GM12891 (cell line): ENCODE data around the gene RIPK1. TPM values are rescaled to one million over a fixed set of nuclear protein-coding genes. Genes with fewer than 3 reads are reported as not detected.
"Not testable (repeated sequence)": the region's sequence is repeated elsewhere in the genome, so short reads cannot be mapped to it uniquely, and the experiment has no call there.

Source experiments
- DNase-seq: peaks from one replicate; pipeline ENCODE4 v3.0.0; 2011; ENCODE audit warnings: low spot score; ENCODE audit not compliant: insufficient read length
- FAIRE-seq: peaks from 2 replicates; lab custom pipeline; 2011; peaks lifted over from hg19 to GRCh38; lab: Jason Lieb, UNC
- PAX5 ChIP-seq: IDR thresholded peaks from 2 replicates; pipeline ENCODE4 v1.6.1; 2011; ENCODE audit warnings: low read length, moderate library complexity, mild to moderate bottlenecking; ENCODE audit not compliant: insufficient read depth, severe bottlenecking
- POLR2A ChIP-seq: IDR thresholded peaks from 2 replicates; pipeline ENCODE4 v1.6.1; 2011; ENCODE audit warnings: low read depth, low read length, control low read depth
- POLR2AphosphoS5 ChIP-seq: IDR thresholded peaks from 2 replicates; pipeline ENCODE4 v1.6.1; 2011; ENCODE audit warnings: low read depth, low read length, control low read depth
- POU2F2 ChIP-seq: IDR thresholded peaks from 2 replicates; pipeline ENCODE4 v1.6.1; 2011; ENCODE audit warnings: low read depth, mild to moderate bottlenecking, control low read depth, low read length, moderate library complexity
- SPI1 ChIP-seq: IDR thresholded peaks from 2 replicates; pipeline ENCODE4 v1.6.1; 2011; ENCODE audit warnings: low read depth, low read length, control low read depth
- TAF1 ChIP-seq: IDR thresholded peaks from 2 replicates; pipeline ENCODE4 v1.6.1; 2011; ENCODE audit warnings: low read depth, low read length, control low read depth
- polyA plus RNA-seq: library from polyadenylated mRNA; unstranded; fragments of >200 nt; gene quantifications from one replicate; pipeline ENCODE4 v1.2.1, GENCODE V29; 2012; ENCODE audit warnings: low read depth, missing spikeins, inconsistent platforms; ENCODE audit not compliant: missing spikeins

RIPK1 gene
- 3.0 TPM for polyA plus RNA-seq

DNA sequence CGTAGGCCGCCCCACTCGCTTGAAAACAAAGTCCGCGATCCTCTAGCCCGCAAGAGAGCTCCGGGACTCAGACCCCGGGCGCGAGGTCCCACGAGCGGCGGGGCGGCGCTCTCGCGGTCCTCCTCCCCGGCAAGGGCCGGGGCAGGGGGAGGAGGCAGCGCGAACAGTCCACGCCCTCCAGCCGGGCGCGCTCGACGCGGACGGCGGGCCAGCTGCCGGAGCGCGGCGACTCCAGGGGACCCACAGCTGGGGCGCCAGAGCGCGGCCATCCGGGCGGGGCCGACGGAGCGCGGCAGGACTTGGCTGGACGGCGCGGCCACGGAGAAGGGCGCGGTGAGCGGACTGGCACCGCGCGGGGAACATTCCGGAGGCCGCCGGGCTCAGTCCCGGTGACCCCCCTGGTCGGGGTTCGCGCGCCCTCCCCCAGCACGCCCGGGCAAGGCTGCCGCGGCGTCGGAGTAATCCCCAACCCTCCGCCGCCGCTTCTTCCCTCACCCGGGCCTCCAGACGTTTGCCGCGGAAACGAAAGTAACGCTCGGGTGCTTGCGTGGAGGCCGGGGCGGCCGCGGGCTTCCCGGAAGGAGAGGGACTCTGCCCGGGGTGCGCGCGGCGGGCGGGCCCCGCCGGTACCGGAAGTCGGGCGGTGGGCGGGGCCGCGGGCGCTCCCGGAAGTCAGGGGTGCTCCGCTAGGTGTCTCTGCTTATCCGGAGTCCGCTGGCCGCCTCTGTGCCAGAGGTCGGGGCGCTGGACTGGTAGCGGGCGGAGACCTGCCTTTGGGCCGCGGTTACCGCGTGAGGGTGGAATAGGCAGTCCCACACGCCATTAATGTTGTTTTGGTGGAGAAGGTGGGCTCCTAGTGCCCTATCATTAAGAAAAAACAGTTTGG is at the start of gene RIPK1:
Gene RIPK1 (plus strand): TSS at position 166 of the 886 bp plus-strand sequence. CDS start 8,330 bp downstream, outside the sequence.
- TF ChIP-seq POU2F2 (peak; percentile 28; the same call in 1 of the 2 replicates), POLR2AphosphoS5 (peak; percentile 71; the same call in 1 of the 2 replicates), PAX5 (peak; percentile 95), SPI1 (no peak), TAF1 (peak; percentile 62), POLR2A (peak; percentile 88)
- DNase-seq (peak; percentile 93), FAIRE-seq (peak; percentile 67)

DNA sequence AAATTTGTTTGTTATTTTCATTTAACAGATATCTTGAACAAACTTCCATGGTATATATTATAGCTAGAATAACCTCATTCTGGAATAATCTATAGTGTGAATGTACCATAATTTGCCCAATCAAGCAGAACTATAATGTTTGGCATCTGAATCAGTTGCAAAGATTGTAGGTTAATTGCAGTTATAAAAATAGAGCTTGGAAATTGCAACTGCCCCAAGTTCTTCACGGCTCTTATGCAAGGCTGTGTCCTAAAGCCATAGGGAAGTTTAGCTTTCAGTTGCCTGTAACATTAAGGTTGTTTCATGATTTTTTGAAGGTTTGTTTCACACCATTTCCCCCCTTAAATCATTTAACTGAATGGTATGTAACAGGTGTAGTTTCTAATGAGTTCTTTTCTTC is 49.2 kb upstream of the RIPK1 start:
- DNase-seq (no peak), FAIRE-seq (no peak)
- TF ChIP-seq TAF1 (no peak), PAX5 (no peak), SPI1 (no peak)

- FAIRE-seq: no peak
- TF ChIP-seq POU2F2 (no peak), PAX5 (no peak), POLR2A (no peak), POLR2AphosphoS5 (no peak), SPI1 (no peak), TAF1 (no peak)
Measured at GRCh38 chr6:3019749-3020320, 48.5 kb upstream of the RIPK1 start.

DNA sequence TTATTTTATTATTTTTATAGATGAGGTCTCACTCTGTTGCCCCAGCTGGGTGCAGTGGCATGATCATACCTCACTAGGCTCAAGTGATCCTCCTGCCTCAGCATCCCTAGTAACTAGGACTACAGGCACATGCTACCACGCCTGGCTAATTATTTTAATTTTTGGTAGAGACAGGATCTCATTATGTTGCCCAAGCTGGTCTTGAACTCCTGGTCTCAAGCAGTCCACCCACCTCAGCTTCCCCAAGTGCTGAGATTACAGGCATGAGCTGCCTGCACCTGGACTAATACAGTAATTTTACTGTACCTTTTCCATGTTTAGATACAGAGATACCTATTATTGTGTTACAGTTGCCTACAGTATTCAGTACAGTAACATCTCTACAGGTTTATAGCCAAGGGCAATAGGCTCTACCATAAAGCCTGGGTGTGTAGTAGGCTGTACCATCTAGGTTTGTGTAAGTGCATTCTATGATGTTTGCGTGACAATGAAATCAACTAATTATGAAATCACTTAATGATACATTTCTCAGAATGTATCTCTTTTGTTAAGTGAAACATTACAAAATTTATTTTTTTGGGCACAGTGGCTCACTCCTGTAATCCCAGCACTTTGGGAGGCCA is 47.2 kb upstream of the RIPK1 start:
- not testable (repeated sequence) for FAIRE-seq, DNase-seq

More at GRCh38 chr6:3019749-3020320, 48.5 kb upstream of the RIPK1 start:
- no peak for DNase-seq

- TF ChIP-seq POLR2AphosphoS5: no peak
- TF ChIP-seq SPI1: peak; percentile 37; the same call in 1 of the 2 replicates
- FAIRE-seq (no peak), DNase-seq (no peak)
Measured at GRCh38 chr6:3022765-3023662, 45.3 kb upstream of the RIPK1 start.

GRCh38 chr6:3023663-3024483 is 44.4 kb upstream of the RIPK1 start:
- TF ChIP-seq SPI1 (peak; percentile 55), POLR2A (peak; percentile 35; the same call in 1 of the 2 replicates), POLR2AphosphoS5 (peak; percentile 31; the same call in 1 of the 2 replicates), PAX5 (no peak), TAF1 (no peak)
- FAIRE-seq (peak; percentile 73), DNase-seq (peak; percentile 69)

DNA sequence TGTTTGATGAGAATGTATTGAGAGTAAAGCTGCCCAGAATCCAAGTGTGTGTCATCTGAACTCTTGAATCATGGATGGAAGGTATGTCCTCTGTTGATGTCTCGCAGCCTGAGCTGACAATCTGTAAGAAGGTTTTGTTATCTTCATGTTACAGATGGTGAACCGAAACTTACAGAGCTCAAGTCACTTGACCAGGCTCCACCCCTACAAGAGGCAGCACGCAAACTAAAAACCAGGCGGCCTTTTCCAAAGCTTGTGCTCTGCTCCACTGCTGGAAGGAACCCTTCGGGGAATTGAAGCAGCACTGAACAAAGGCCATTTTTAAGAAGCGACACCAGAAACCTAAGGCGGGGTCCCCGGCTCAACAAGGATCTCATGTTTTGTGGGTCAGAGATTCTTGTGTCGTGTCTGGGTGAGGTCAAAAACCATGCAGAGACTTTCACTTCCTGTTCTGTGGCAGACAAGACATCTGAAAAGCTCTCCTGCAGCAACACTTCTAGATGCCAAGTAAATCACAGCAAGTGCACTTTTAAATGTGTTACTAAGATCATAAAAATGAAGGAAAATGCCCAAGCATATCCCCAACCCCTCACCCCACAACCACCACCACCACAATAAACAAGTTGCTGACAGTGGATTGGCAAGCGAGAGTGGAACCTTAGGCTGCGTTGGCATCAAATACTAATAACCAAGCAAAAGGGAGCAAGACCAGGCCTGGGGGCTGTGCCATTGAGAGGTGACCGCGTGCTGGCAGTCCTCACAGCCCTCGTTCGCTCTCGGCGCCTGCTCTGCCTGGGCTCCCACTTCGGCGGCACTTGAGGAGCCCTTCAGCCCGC is 41.3 kb upstream of the RIPK1 start:
- peak; percentile 71 for DNase-seq

DNA sequence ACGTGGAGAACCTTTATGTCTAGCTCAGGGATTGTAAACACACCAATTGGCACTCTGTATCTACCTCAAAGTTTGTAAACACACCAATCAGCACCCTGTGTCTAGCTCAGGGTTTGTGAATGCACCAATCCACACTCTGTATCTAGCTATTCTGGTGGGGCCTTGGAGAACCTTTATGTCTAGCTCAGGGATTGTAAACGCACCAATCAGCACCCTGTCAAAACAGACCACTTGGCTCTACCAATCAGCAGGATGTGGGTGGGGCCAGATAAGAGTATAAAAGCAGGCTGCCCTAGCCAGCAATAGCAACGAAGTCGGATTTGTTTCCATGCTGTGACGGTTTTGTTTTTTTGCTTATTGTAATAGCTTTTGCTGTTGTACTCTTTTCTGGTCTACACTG is 40.1 kb upstream of the RIPK1 start:
- not testable (repeated sequence) for FAIRE-seq, DNase-seq

More for the DNA sequence above, 41.3 kb upstream of the RIPK1 start:
- TF ChIP-seq SPI1 (peak; percentile 98), PAX5 (peak; percentile 26), POLR2A (no peak), POU2F2 (no peak)
- peak; percentile 79 for FAIRE-seq
